Fibroblast of lung (primary cell): ENCODE data around the gene COX4I2.

Experiments
- CTCF ChIP-seq, 2 donors: IDR thresholded peaks in 1 of 2; conservative IDR thresholded peaks in 1 of 2; 1 replicate in 1 of 2; 2 replicates in 1 of 2; pipeline ENCODE4 v1.5.1; 2011 to 2012; ENCODE audit warnings: low read length in 2 of 2, control low read depth in 1 of 2, inconsistent platforms in 1 of 2, low read depth in 1 of 2, mild to moderate bottlenecking in 1 of 2
- EZH2 ChIP-seq: IDR thresholded peaks from 2 replicates; pipeline ENCODE4 v1.5.1; 2012; ENCODE audit warnings: low read length, control low read depth, mild to moderate bottlenecking; ENCODE audit errors: missing control alignments

- TF ChIP-seq CTCF (conservative IDR thresholded peaks at IDR 0.05 in 1 of 2, IDR thresholded peaks at IDR 0.05 in 1 of 2; ENCODE audit: low read depth in 1 of 2, low read length in 2 of 2) (no peak), EZH2 (no peak)
Observed at GRCh38 chr20:31652917-31653396, 15.2 kb downstream of the COX4I2 start.
